ENCODE data around the gene AMZ1. TPM values are rescaled to one million over a fixed set of nuclear protein-coding genes. Genes with fewer than 3 reads are reported as not detected.
"Not testable (repeated sequence)": the region's sequence is repeated elsewhere in the genome, so short reads cannot be mapped to it uniquely, and the experiment has no call there.

AMZ1 gene
- total RNA-seq, 1 experiment from 2014 or later = 0.29 TPM

GRCh38 chr7:2667843-2668242, 20.2 kb upstream of the AMZ1 start:
- DNase-seq (ENCODE audit: low read depth) = no peak

- DNase-seq (ENCODE audit: low read depth) = no peak
These were observed 19.6 kb upstream of the AMZ1 start for GRCh38 chr7:2668401-2668800.

- DNase-seq (ENCODE audit: low read depth) = no peak
These were observed 17.8 kb upstream of the AMZ1 start for GRCh38 chr7:2670171-2670570.

GRCh38 chr7:2670720-2671391, 17.1 kb upstream of the AMZ1 start:
- DNase-seq (ENCODE audit: low read depth) = peak; percentile 79

- not testable (repeated sequence) for DNase-seq (ENCODE audit: low read depth)
These were observed 14.8 kb upstream of the AMZ1 start for GRCh38 chr7:2673214-2673613.

- DNase-seq (ENCODE audit: low read depth) = no peak
These were observed 14.1 kb upstream of the AMZ1 start for GRCh38 chr7:2673934-2674333.

- no peak for DNase-seq (ENCODE audit: low read depth)
These were observed 12.7 kb upstream of the AMZ1 start for GRCh38 chr7:2675256-2675764.

- DNase-seq (ENCODE audit: low read depth) = not testable (repeated sequence)
These were observed 11.4 kb upstream of the AMZ1 start for GRCh38 chr7:2676576-2676975.

GRCh38 chr7:2678454-2678853, 9.5 kb upstream of the AMZ1 start:
- not testable (repeated sequence) for DNase-seq (ENCODE audit: low read depth)

- DNase-seq (ENCODE audit: low read depth) = not testable (repeated sequence)
These were observed 8.6 kb upstream of the AMZ1 start for GRCh38 chr7:2679135-2680127.

- no peak for DNase-seq (ENCODE audit: low read depth)
These were observed 7.7 kb upstream of the AMZ1 start for GRCh38 chr7:2680256-2680655.

- peak; percentile 82 for DNase-seq (ENCODE audit: low read depth)
These were observed 7.1 kb upstream of the AMZ1 start for GRCh38 chr7:2680792-2681490.

- DNase-seq (ENCODE audit: low read depth) = no peak
These were observed 5.8 kb upstream of the AMZ1 start for GRCh38 chr7:2681929-2682799.

GRCh38 chr7:2684501-2684900, 3.5 kb upstream of the AMZ1 start:
- no peak for DNase-seq (ENCODE audit: low read depth)

GRCh38 chr7:2686101-2686500, 1.9 kb upstream of the AMZ1 start:
- no peak for DNase-seq (ENCODE audit: low read depth)

- peak; percentile 87 for DNase-seq (ENCODE audit: low read depth)
These were observed 598 bp upstream of the AMZ1 start for GRCh38 chr7:2687338-2687869.

- DNase-seq (ENCODE audit: low read depth) = peak; percentile 18
These were observed 674 bp downstream of the AMZ1 start for GRCh38 chr7:2688409-2689342.

GRCh38 chr7:2689343-2689847, 1.4 kb downstream of the AMZ1 start:
- DNase-seq (ENCODE audit: low read depth) = no peak

- DNase-seq (ENCODE audit: low read depth) = peak; percentile 80
These were observed 2.1 kb downstream of the AMZ1 start for GRCh38 chr7:2689951-2690705.

Data from Daoy (cell line).